MM.1S (cell line): ENCODE data around the gene UBFD1.

Source experiments
- EZH2 ChIP-seq: fragments of 300-600 bp; sonication (generic); optimal IDR thresholded peaks from 2 replicates; pipeline ENCODE3; 2017; ENCODE audit warnings: low read depth, mild to moderate bottlenecking, antibody characterized with exemption, low read length, mixed read lengths
- TF ChIP-seq, protein P1 (sequence below): fragments of 300-600 bp; sonication (generic); IDR thresholded peaks from 2 replicates; pipeline ENCODE4 v1.5.1; 2016; ENCODE audit warnings: antibody characterized with exemption, low read length, mixed read lengths

DNA sequence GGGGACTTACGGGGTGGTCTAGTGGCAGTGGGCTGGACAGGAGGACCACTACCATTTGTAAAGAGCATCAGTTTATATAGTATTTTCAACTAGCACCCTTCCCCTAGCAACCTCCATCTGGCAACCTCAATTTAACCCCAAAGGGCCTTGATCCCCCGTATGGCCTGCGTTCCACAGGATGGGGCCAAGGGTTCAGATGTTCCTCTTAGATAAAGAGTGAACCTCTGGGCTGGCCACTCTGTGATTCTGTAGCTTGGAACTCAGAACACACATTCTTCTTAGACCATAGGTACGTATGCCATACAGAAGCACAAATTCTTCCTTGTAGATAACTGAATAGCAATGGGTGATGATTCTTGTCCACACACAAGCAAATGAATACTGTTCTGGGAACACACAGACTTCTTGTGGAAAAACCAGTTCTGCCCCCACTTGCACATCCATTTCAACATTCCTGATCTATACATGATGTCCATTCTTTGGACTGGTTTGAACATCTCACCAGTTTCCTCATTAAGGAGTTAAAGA lies 45.3 kb upstream of the UBFD1 start:
- TF ChIP-seq, protein P1, sequence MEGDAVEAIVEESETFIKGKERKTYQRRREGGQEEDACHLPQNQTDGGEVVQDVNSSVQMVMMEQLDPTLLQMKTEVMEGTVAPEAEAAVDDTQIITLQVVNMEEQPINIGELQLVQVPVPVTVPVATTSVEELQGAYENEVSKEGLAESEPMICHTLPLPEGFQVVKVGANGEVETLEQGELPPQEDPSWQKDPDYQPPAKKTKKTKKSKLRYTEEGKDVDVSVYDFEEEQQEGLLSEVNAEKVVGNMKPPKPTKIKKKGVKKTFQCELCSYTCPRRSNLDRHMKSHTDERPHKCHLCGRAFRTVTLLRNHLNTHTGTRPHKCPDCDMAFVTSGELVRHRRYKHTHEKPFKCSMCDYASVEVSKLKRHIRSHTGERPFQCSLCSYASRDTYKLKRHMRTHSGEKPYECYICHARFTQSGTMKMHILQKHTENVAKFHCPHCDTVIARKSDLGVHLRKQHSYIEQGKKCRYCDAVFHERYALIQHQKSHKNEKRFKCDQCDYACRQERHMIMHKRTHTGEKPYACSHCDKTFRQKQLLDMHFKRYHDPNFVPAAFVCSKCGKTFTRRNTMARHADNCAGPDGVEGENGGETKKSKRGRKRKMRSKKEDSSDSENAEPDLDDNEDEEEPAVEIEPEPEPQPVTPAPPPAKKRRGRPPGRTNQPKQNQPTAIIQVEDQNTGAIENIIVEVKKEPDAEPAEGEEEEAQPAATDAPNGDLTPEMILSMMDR, result no peak
- TF ChIP-seq EZH2, result no peak
